Fibroblast of lung (primary cell): ENCODE measurements around the gene ATP6V0E1. TPM values are rescaled to one million over a fixed set of nuclear protein-coding genes. Genes with fewer than 3 reads are reported as not detected.

Experiments used
- DNase-seq, 2 donors: peaks; one replicate each; pipeline versions ENCODE4 v3.0.0 to v3.0.0-alpha.2; 2010; ENCODE audit warnings: low read depth in 2 of 2
- H2AFZ ChIP-seq: 2 replicates; pipeline ENCODE4 v1.5.1; 2012; ENCODE audit warnings: low read length, control low read depth, inconsistent platforms
- H3K27ac ChIP-seq: 2 replicates; pipeline ENCODE4 v1.5.1; 2011; ENCODE audit warnings: low read length, control low read depth; ENCODE audit not compliant: insufficient read depth
- H3K27me3 ChIP-seq: 2 replicates; pipeline ENCODE4 v1.5.1; 2011; ENCODE audit warnings: mild to moderate bottlenecking, low read length; ENCODE audit not compliant: control insufficient read depth, insufficient read depth
- H3K36me3 ChIP-seq: 2 replicates; pipeline ENCODE4 v1.5.1; 2011; ENCODE audit warnings: low read length; ENCODE audit not compliant: control insufficient read depth, insufficient read depth
- H3K4me1 ChIP-seq: 2 replicates; pipeline ENCODE4 v1.5.1; 2011; ENCODE audit warnings: low read length; ENCODE audit not compliant: control insufficient read depth, insufficient read depth; ENCODE audit errors: extremely low read depth
- H3K4me2 ChIP-seq: 2 replicates; pipeline ENCODE4 v1.5.1; 2011; ENCODE audit warnings: low read length, control low read depth; ENCODE audit not compliant: insufficient read depth; ENCODE audit errors: extremely low read depth
- H3K4me3 ChIP-seq, 4 experiments: fragments of 200-600 bp in 1 of 4; sonication (generic) in 1 of 4; replicated peaks in 1 of 4; 2 replicates each; pipeline ENCODE4 v1.5.1; 2011 to 2016; ENCODE audit warnings: low read length in 4 of 4, low read depth in 3 of 4, mild to moderate bottlenecking in 3 of 4, control low read depth in 2 of 4, inconsistent platforms in 1 of 4, mixed read lengths in 1 of 4; ENCODE audit not compliant: insufficient read depth in 1 of 4; ENCODE audit errors: control extremely low read depth in 1 of 4
- H3K79me2 ChIP-seq: 2 replicates; pipeline ENCODE4 v1.5.1; 2012; ENCODE audit warnings: mild to moderate bottlenecking, low read length, inconsistent platforms; ENCODE audit not compliant: control insufficient read depth, insufficient read depth
- H3K9ac ChIP-seq: 2 replicates; pipeline ENCODE4 v1.5.1; 2011; ENCODE audit warnings: mild to moderate bottlenecking, low read length, control low read depth; ENCODE audit not compliant: insufficient read depth
- H3K9me3 ChIP-seq: 2 replicates; pipeline ENCODE4 v1.5.1; 2012; ENCODE audit warnings: low read depth, low read length; ENCODE audit not compliant: control insufficient read depth, insufficient read depth
- H4K20me1 ChIP-seq: 2 replicates; pipeline ENCODE4 v1.5.1; 2011; ENCODE audit warnings: low read length; ENCODE audit not compliant: control insufficient read depth, insufficient read depth; ENCODE audit errors: extremely low read depth
- EZH2 ChIP-seq: IDR thresholded peaks from 2 replicates; pipeline ENCODE4 v1.5.1; 2012; ENCODE audit warnings: low read length, control low read depth, mild to moderate bottlenecking; ENCODE audit errors: missing control alignments
- polyA plus RNA-seq, 2 donors: library from polyadenylated mRNA; depleted of rRNA in 1 of 2; stranded (reverse) in 1 of 2; unstranded in 1 of 2; fragments of >200 nt; gene quantifications; 2 replicates each; pipeline ENCODE4 v1.2.1, GENCODE V29; 2011 to 2012; ENCODE audit warnings: missing spikeins in 1 of 2
- total RNA-seq: library from RNA; depleted of rRNA; stranded (reverse); fragments of >200 nt; gene quantifications from 2 replicates; pipeline ENCODE4 v1.2.1, GENCODE V29; 2014
- TF ChIP-seq, protein P1 (sequence below), 2 donors: IDR thresholded peaks in 1 of 2; conservative IDR thresholded peaks in 1 of 2; 1 replicate in 1 of 2; 2 replicates in 1 of 2; pipeline ENCODE4 v1.5.1; 2011 to 2012; ENCODE audit warnings: low read length in 2 of 2, control low read depth in 1 of 2, inconsistent platforms in 1 of 2, low read depth in 1 of 2, mild to moderate bottlenecking in 1 of 2

The ATP6V0E1 gene
- total and polyA plus RNA-seq, 2 donors (not counting 1 experiment from before 2014, with no cell fraction given), result 377 to 635 TPM

DNA sequence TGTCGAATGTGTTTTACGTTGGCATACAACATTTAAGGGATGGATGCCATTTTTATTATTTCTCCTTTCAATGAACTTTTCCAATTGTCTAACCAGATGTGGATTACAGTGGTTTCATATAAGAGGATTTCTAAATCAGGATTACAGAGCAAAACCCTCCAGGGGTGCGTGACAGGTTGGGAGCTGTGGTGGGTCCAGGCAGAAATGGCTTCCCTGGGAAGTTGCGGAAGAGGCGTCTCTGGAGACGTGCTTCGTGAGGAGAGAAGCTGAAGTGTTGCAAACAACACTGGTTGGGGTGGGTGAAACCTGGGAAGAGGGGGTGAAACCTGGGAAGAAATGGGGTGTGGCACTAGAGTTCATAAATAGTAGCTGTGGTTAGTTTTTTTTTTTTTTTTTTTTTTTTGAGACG, 28.8 kb upstream of the ATP6V0E1 start:
- peak in 1 of 2 donors; percentile 32 for DNase-seq
- Histone ChIP-seq H3K4me3 (no peak overlapping the region), H3K4me2 (no peak overlapping the region), H3K27me3 (no peaks in the 10 kb centered on the region), H3K27ac (peak overlapping the region; percentile 64), H3K9me3 (no peaks in the 10 kb centered on the region), H4K20me1 (no peaks in the 10 kb centered on the region), H2AFZ (no peak overlapping the region), H3K36me3 (peaks cover 4% of the 10 kb centered on the region), H3K4me1 (peaks cover 16% of the 10 kb centered on the region), H3K9ac (no peak overlapping the region), H3K79me2 (peaks cover 5% of the 10 kb centered on the region)
- TF ChIP-seq, protein P1, sequence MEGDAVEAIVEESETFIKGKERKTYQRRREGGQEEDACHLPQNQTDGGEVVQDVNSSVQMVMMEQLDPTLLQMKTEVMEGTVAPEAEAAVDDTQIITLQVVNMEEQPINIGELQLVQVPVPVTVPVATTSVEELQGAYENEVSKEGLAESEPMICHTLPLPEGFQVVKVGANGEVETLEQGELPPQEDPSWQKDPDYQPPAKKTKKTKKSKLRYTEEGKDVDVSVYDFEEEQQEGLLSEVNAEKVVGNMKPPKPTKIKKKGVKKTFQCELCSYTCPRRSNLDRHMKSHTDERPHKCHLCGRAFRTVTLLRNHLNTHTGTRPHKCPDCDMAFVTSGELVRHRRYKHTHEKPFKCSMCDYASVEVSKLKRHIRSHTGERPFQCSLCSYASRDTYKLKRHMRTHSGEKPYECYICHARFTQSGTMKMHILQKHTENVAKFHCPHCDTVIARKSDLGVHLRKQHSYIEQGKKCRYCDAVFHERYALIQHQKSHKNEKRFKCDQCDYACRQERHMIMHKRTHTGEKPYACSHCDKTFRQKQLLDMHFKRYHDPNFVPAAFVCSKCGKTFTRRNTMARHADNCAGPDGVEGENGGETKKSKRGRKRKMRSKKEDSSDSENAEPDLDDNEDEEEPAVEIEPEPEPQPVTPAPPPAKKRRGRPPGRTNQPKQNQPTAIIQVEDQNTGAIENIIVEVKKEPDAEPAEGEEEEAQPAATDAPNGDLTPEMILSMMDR (conservative IDR thresholded peaks at IDR 0.05 in 1 of 2, IDR thresholded peaks at IDR 0.05 in 1 of 2; ENCODE audit: low read depth in 1 of 2, low read length in 2 of 2), result no peak
- TF ChIP-seq EZH2, result no peak

DNA sequence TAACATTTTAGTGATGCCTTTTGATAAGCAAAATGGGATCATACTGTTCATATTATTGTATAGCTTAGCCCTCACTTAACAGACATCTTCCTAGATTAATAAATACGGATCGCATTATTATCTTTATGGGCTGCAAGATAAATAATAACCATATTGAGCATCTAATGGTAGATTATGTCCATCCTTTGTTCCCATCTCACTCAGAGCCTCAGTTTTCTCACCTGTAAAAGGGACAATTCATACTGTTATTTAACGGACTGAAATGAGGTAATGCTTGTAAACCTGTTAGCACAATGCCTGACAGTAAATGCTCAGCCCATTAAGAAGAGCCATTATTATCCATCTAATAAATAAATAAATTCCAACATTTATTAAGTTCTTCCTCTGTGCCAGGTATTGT, 27.3 kb upstream of the ATP6V0E1 start:
- Histone ChIP-seq H3K4me1 (peaks cover 19% of the 10 kb centered on the region), H3K4me3 (no peak overlapping the region), H3K9ac (no peak overlapping the region), H3K27ac (no peak overlapping the region), H2AFZ (no peak overlapping the region), H4K20me1 (no peaks in the 10 kb centered on the region), H3K79me2 (peaks cover 16% of the 10 kb centered on the region), H3K27me3 (no peaks in the 10 kb centered on the region), H3K4me2 (no peak overlapping the region), H3K9me3 (no peaks in the 10 kb centered on the region), H3K36me3 (no peaks in the 10 kb centered on the region)
- TF ChIP-seq EZH2, result no peak
- TF ChIP-seq, protein P1 (conservative IDR thresholded peaks at IDR 0.05 in 1 of 2, IDR thresholded peaks at IDR 0.05 in 1 of 2; ENCODE audit: low read depth in 1 of 2, low read length in 2 of 2), result no peak
- no peak for DNase-seq

DNA sequence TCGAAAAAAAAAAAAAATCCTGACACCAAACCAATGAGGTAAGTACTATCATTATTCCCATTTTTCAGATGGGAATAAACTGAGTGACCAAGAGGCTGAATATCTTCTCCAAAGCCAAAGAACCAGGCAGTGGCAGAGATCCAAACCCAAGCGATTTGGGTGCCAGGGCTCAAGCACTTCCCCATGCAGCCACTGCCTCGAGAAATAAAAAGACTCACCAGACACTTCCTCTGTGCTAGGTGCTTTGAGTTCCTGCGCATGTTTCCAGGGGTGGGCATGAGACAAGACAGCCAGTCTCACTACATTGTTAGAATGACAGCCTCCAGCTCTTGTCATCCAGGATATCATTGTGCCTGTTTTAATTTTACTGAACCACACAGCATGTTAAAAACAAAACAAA, 26.6 kb upstream of the ATP6V0E1 start:
- no peaks in the 10 kb centered on the region for H3K36me3 ChIP-seq
- H3K9me3 ChIP-seq, result no peaks in the 10 kb centered on the region
- H4K20me1 ChIP-seq, result no peaks in the 10 kb centered on the region
- no peak overlapping the region for H3K4me3 ChIP-seq
- no peak overlapping the region for H3K9ac ChIP-seq
- no peak for TF ChIP-seq EZH2
- TF ChIP-seq, protein P1 (conservative IDR thresholded peaks at IDR 0.05 in 1 of 2, IDR thresholded peaks at IDR 0.05 in 1 of 2; ENCODE audit: low read depth in 1 of 2, low read length in 2 of 2), result no peak
- no peak overlapping the region for H3K27ac ChIP-seq
- peaks cover 13% of the 10 kb centered on the region for H3K4me1 ChIP-seq
- no peak overlapping the region for H2AFZ ChIP-seq
- peaks cover 16% of the 10 kb centered on the region for H3K79me2 ChIP-seq
- no peak overlapping the region for H3K4me2 ChIP-seq
- no peak for DNase-seq
- H3K27me3 ChIP-seq, result no peaks in the 10 kb centered on the region
